HG02852 (cell line): ENCODE results near the gene SRGAP3.

Source experiments
- ATAC-seq: cut with Tn5 transposase; IDR thresholded peaks from one replicate; pipeline ENCODE4 v1.9.1; 2021; ENCODE audit warnings: mild to moderate bottlenecking, moderate library complexity; ENCODE audit not compliant: unreplicated experiment

Gene SRGAP3

DNA sequence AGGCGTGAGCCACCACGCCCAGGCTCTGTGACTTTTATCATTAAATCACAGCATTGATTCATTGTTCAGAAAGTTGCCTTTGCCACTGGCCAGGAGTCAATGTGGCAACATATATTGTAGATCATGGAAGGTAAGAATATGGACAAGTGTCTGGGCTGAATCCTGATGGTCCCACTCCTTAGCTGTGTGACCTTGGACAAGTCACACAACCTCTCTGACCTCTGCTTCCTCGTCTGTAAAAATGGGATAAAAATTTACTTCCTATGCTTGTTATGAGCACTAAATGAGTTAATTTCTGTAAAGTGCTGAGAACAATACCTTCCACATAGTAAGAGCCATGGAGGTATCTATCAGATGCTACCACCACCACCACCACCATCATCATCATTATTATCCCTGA, 182.7 kb downstream of the SRGAP3 start:
- ATAC-seq: no peak

DNA sequence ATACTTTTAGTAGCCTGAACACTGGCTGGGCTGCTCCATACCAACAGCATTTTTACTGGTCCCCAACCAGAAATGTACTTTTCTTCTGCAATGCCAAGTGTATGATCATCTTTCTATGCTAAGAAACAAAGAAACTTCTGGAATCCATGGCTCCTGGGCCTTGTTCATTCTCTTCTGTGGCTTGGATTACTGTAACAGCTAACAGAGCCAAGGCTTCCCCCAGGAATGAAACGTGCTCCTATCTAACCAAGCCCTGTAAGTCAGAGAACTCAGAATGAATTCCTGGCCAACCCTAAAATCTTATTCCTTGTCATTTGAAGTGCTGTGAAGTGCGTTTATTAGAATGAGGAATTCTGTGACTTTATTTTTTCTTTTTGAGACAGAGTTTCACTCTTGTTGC, 183.3 kb downstream of the SRGAP3 start:
- ATAC-seq: no peak

DNA sequence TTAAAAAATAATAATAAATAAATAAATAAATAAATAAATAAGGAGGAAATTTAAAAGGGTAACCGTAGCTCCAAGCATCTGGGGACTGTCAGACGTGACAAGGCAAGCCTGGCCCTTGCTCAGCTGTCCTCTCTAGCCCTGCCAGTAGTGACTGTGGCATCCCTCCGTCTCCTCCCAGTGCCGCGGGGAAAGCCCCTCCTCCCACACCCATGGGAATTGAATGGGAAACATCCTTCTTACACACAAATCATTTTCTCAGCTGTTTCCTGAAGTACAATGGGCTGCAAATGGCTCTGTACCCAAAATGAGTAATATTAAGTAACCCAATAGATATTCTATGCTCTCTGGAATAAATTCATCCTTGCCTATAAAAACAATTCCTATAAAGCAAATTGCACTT, 184.6 kb downstream of the SRGAP3 start:
- no peak for ATAC-seq

DNA sequence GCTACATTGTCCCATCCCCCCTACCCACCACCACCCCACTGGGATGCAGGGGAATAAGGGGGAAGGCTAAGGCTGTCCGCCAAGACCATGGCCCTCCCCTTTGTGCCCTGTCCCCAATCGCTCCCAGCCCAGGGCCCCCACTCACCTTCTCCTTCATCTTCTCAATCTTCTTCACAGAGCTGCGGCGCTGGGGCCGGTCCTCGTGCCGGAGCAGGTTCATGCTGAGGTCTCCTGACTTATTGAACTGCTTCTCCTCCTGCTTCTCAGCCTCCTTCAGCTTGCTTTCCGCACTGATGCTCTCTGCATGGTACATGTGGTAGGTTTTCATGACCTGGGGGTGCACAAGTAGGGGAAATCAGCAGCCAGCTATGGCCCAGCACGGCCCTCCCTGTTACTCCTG, 185.2 kb downstream of the SRGAP3 start:
- no peak for ATAC-seq

DNA sequence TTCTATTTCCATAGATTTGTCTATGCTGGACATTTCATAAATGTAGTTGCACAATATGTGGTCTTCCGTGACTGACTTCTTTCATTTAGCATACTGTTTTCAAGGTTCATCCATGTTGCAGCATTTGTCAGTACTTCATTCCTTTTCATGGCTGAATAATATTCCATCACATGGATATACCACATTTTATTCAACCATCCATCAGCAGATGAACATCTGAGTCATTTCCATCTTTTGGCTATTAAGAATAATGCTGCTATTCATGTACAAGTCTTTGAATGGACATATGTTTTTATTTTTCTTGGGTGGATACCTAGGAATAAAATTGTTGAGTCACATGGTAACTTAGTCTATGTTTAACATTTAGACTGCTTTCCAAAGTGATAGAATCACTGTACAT, 186.9 kb downstream of the SRGAP3 start:
- no peak for ATAC-seq

DNA sequence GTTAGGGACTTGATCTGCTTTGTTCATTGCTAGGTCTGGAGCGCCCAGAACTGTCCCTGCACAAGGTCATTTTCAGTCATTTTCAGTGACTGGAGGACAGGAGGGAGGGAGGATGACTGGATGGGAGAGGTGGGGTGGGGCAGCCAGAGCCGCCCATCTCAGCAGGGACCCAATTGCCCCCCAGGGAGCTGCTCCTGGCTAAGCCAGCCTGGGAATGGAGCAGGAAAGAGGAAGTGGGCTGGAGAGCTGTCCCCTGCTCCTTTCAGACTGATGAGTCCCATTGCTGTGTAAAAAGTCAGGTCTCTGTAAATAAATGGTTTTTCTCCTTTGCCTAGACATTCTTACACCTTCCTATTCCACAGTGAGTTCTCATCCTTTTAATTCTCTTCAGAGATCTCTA, 187.8 kb downstream of the SRGAP3 start:
- no peak for ATAC-seq

DNA sequence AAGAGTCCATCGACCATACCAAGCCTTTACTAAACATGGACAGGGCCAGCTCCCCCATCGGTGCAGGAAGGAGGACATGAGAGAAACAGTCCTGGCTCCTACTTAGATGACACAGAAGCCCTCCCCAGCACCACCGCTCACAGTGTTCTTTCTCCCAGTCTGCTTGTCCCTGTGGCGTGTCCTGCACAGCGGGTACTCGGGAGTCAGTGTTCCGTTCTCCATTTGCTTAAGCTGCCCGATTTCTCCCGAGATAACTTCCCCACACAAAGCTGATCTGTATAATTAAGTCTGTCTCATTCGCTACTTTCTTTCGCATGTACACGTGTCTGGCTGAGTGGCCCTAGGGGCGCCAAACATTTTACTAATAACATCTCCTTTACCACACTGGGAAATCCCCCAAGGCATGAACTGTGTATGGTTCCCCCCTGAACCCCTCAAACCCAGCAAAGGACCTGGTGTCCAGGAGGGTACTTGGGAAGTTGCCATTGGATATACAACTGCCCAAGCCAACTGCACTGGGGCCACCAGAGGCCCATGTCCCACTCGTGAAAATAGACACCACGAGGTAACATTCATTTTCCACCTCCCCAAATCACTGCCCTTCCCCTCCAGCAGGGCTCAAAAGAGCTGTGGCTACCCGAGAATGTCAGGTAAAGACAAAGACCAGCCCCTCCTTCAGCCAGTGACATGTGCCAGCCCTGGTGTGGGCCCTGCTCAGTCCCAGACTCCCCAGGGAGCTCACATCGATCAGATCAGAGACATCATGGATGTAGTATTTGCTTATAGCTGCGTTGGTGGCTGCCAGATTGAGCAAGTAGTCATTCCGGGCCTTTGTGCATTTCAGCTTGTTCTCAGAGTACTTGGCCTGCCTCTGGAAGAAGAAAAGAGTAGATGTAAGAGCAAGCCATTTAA, 189.7 kb downstream of the SRGAP3 start:
- no peak for ATAC-seq

DNA sequence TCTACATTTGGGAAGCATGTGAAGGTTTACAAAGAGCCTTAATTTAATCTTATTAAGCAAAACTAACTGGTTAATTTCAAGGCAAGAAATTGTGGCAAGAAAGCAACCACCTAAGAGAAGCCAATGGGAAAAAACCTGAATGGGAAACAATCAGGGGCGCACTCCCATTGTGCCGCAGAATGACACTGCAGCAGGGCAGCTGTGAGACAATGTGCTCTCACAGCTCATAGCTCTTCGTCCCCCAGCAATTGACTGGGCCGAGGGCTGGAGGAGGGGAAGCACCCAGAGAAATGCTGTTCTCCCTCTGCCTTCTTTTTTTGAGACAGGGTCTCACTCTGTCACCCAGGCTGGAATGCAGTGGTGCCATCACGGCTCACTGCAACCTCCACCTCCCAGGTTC, 192.9 kb downstream of the SRGAP3 start:
- no peak for ATAC-seq

DNA sequence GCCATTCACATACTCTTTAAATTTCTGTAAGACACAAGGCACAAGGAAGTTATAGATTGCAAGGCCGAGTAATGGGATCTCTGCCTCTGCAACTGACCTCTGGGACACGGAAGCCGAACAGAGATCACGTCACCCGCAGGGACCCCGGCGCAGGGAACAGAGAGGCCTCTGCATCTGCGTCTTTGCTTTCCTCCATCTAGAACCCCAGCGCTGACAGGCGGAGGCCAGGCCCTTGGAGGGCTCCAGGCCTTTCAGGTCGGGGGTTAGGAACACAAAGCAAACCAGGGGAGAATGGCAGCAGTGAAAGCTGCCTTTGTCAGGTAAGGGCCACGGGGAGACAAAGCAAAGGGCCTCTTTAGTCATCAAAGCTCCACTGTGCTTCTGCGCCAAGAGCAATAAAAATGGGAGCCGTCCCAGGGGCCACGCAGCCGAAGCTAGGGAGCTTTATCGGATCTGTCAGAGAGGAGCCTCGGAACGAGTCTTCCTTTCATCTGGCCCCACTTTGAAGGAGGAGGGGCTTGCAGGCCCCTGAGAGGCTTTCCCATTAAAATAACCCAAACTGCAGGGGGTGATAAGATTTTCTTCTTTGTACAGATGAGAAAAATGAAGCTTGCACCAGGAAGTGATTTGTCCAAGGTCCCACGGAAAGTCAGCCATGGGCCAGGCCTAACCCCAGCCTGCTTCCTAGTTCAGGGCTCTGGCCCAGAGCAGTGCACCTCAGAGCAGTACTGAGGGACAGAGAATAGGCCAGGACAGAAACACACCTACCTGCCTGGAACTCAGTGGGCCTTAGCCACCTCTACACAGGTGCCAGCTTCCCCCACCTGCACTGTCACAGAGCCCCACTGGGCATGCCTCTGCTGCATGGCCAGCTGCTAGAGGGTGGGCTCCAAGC, 201.7 kb downstream of the SRGAP3 start:
- no peak for ATAC-seq

DNA sequence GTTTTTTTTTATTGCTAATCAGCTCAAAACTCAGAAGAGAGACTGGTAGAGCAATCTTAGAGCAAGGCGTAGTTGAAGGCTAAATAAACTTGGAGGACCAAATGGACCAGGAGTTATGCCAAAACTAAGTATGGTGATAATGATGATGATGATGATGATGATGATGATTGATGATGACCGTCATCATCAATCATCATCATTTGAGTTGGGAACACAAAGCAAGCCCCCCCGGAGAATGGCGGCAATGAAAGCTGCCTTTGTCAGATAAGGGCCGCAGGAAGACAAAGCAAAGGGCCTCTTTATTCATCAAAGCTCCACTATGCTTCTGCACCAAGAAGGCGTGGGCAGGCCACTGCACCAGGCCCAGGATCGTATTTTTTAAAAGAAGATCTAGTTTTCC, 204.1 kb downstream of the SRGAP3 start:
- ATAC-seq: no peak

DNA sequence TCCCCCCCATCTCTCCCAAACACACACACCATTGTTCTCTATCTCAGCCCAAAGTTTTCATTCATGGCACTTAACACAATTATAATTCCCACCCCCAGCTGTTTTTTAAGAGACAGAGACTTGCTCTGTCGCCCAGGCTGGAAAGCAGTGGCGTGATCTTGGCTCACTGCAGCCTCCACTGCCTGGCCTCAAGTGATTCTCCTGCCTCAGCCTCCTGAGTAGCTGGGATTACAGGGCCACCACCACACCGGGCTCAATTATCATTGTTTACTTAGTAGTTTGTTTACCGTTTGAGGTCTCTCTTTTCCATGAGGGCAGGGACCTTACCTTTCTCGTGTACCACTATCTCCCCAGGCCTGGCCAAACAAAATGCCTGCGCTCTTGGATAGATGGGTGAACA, 206.4 kb downstream of the SRGAP3 start:
- ATAC-seq: no peak

DNA sequence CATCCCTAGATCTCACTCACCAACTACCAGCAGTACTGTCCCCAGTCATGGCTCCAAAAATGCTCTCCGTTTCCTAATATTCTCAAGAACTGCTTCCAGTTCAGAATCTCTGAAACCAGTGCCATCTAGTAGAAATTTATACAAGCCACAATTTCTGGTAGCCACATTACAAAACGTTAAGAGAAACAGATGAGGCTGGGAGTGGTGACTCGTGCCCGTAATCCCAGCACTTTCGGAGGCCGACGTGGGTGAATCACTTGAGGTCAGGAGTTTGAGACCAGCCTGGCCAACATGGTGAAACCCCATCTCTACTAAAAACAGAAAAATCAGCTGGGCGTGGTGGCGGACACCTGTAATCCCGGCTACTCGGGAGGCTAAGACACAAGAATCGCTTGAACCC, 207.8 kb downstream of the SRGAP3 start:
- ATAC-seq: no peak

DNA sequence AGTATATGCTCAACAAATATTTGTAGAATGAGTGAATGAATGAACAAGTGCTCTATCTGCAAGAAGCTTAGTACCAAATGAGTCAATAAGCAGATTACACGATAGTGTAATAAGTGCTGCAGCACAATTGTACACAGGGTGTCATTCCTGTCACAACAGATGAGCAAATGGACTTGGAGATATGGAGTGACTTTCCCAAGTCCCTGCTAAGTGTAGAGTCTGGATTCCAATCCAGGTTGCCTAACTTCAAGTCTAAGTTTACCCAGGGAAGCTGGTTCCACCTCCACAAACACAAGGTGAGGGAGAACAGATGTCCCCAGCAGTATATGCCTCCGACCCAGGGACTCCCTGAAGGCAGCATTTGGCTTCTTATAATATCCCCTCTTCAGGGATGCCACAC, 208.4 kb downstream of the SRGAP3 start:
- no peak for ATAC-seq

DNA sequence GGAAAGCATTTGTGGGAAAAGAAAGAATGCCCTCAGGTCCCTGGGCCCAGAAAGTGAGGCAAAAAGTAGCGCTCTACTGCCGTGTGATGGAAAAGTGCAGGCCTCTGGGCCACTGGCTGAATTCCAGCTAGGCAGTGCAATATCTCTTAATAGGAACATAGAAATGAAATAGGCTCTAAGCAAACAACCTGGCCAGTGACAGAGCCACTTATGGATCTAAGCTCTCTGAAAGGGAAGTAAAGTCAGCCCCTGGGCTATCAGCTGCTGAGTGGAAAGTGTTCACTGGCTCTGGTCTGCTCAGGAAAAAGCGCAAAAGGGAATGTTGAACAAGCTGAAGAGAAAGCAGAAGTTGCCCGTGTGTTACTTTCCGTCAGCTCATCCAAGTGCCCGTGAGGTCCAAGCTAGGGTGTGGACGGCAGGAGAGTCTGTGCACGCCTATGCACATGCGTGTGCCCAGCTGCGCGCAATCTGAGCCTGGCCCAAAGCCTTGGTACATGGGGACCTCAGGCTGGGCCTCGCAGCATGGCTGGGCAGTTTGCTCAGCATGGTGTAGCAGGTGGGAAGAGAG, 212.2 kb downstream of the SRGAP3 start:
- no peak for ATAC-seq

DNA sequence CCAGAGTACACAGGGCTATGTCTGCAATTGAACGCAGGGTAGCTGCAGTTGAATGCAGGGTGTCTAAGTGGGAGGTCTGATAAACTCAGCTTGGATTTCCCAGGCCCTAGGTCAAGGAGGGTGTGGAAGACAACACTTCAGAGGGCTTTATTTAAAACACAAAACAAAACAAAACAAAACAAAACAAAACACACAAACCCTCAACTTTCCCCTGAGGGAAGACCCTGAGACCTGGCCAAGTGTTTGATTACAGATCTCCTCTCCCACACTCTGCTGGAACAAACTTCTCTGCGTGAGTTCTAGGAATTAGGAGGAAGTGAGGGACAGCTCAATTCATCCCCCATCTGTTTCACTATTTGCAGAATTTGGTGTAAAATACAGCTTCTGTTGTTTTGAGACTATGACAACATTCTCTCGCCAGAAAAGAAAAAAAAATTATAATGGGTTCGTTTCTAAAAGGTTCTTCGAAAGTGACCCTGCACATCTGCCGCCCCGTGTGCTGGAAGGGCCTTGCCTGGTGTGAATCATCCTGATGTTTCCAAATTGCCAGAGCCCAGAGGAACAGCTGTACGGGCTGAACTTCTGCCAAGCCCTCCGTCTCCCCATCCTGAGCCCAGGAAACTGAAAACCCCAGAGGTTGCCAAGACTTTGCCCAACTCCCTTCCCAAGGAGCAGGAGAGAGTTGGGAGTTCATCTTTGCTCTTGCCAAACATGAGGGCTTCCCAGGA, 212.9 kb downstream of the SRGAP3 start:
- no peak for ATAC-seq

DNA sequence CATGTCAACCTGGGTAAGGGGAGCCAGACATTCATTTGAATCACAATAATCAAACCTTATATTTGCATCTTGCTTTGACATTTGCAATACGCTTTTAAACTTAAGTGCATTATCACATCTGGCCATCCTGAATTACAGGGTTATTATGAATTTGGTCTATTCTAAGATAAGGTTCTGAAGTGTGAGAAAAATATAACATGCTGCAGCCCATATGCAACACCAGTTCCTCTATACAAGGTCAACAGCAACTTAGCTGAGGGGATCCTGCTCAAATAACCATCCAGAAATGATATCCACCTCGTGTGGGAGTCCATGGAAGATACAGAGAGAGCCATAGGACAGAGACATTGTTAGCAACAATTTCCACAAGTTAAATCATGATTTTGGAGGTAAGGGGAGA, 213.5 kb downstream of the SRGAP3 start:
- ATAC-seq: no peak

DNA sequence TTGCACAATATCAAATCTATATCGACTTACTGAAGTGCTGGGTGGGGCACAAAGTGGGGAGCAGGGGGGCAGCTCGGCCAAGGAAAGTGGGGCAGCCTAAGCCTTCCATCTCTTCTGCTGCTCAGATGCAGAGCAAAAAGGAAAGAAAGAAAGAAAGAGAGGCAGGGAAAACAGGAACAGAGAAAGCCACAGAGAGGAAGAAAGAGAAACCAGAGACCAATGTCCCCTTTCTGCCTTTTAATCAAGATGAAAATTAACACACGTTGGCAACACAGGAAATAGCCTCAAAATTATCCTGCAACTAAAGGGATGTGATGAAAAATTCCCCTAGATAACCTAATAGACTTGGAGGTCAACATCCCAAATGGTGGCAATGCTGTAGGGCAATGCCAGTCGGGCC, 214.0 kb downstream of the SRGAP3 start:
- ATAC-seq: no peak

DNA sequence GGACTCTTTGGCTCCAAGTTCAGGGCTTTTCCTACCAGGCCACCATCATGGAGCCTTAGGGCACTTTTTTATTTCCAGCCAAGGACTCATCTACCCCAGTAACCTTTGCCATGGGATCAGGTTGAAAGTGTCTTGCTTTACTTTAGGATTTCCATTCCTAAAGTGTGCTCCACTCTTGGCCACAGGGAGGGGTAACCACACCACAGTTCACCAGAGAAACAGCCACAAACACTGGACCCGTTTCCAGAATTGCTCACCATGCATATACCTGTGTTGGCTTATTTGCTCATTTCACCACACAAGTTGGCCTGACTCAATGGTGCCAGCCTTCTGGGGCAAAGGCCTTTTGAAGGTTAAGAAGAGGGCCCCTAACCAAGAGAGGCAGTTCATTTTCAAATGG, 215.6 kb downstream of the SRGAP3 start:
- ATAC-seq: no peak

DNA sequence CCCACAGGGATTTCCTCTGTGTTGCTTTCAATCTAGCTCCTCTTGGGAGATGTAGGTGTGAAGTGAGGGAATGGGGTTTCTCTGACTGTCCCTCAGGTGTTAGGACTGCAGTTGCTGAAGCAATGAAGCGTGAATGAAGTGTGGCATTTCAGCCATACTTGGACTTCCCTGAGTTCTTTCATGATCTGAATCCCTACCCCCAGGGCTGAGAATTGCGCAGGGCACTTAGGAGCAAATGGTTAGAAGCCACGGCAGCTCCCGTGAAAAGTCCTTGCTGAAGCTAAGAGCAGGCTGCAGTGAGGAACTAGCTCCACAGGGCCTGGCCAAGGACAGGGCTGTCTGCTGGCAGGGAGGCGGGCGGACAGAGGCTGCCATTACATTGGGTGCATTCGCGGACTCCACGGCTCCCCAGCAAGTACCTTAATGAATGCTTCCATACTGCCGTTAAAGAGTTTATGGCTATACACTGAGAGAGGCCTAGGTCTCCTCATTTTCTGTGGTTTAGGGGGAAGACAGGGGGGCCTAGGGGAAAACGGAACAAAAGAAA, 217.1 kb downstream of the SRGAP3 start:
- ATAC-seq: no peak

DNA sequence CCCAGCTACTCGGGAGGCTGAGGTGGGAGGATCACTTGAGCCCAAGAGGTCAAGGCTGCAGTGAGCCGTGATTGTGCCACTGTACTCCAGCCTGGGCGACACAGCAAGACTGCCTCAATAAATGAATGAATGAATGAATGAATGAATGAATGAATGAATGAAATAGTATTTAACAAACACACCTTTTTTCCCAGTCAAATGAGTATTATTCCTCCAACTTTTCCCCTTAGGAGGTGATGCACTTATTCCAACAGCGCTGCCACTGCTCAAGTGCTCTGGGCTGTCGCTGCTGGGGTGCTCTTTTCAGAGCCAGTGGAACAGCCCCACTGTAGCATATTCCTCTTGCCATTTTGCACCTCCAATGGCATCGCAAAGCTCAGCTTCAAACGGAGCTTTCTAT, 219.4 kb downstream of the SRGAP3 start:
- ATAC-seq: no peak

DNA sequence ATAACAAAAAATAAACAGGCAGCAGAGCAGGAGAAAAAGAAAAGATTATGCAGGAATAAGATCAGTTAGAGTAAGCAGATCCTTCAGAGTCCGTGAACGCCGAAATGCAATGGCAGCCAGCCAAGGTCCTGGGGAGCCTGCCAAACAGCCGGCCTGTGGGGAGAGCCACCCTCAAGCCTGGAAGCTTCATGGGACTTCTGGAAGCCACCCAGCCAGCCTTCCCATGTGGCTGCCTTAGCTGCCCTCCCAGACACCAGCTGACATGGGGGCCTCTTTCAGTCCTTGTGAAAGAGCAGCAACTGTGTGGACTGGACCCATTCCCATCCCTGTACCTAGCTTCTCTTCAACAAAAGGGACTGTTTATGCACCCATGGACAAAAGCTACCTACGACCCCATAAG, 221.3 kb downstream of the SRGAP3 start:
- ATAC-seq: no peak
